Anterior cingulate cortex (tissue), 58 donors: ENCODE results near the gene CRADD.
"Not testable (repeated sequence)": the region's sequence is repeated elsewhere in the genome, so short reads cannot be mapped to it uniquely, and the experiment has no call there.

ENCODE experiments used
- DNase-seq, 58 donors: peaks; one replicate each; lab custom pipeline; 2025; lab: John Stamatoyannopoulos, UW

Gene CRADD

DNA sequence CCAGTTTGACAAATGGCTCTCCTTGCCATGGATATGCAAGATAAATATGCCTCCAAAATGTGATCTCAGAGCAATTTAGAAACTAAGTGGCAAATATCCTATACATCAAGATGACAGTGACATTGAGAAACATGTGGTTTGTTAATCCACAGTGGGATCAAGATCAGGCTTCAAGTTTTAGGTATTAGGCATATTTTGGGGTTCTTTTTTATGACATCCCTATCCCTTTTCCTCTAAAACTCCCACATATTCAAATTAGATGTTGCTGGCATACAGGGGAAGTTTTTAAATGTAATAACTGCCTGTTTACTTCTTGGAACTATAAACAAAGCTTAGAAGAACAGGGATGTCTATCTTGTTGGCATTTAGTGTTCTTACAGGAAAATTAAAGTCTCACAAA, 179.4 kb downstream of the CRADD start:
- DNase-seq = no peak

DNA sequence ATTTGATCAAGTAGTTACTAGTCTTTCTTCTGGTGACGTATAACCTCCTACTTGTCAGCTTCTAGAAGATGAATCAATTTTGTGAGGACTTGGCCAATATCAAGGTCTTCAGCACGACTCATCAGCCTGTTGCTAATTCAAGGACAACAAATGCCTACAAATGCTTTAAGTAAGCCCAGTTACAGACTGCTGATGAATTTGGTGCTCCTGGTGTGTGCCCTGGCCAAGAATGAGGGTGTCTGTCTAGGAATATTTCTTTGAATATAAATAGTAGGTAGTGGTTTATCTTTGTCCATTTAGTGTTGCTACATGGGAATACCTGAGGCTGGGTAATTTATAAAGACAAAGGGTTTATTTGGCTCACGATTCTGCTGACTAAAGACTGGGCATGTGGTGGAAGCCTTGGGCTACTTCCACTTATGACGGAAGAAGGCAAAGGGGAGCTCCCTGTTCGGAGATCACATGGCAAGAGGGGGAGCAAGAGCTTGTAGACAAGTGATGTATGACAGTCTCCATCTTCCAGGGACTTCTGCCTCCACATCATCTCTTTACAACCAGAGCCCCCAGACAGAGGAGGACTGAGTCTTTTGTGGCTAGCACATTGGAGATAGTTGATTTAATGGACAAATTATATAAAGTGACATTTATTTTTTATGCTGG, 180.2 kb downstream of the CRADD start:
- DNase-seq = no peak

DNA sequence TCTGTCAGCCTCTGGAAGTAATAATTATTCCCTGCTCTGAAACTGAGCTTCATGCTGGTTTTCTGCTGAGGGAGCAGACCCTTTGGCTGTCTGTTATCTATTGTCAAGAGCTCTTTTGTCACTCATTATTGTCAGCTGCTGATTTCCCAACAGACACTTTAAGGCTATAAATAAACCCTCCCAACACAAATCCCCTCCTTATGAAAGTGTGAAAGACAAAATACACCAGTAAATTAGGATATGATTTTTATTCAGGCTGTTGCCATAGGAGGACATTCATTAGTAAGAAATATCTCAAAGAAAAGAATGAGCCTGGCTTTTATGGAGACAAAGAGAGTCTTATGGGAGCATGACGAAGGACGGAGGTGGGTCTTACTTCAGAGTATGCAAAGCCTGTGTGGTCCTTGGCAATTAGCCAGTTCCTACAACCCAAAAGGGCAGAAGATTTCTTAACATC, 180.8 kb downstream of the CRADD start:
- DNase-seq = peak in 1 of 58 donors; percentile 6

DNA sequence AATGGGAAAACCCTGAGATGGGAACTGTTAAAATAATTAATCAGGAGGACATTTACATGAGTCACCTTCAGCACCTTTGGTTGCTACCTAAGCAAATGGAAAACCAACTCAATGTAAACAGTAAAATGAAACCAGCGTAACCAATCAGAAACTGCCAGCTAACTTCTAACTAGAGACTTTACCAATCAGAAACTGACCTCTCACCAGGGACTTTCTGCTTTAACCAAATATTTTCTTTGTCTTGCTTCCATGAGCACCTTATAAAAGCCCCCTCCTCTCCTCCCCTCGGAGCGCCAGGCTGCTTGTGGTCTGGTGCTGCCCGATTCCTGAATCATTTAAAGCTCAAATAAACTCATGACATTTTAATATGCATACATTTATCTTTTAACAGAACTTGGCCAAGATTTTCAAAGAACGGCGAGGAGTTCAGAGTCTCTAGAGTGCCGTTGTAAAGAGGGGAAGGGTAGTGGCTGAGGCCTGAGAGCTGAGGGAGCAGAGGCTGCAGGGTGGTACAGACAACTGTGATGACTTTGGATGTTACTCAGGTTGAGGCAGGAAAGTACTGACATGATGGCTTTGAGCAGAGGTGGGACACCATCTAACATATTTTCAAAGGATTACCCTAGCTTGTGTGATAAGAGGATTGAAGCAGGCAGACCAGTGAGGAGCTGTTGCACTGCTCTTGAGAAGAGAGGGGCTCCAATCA, 183.6 kb downstream of the CRADD start:
- DNase-seq = no peak

DNA sequence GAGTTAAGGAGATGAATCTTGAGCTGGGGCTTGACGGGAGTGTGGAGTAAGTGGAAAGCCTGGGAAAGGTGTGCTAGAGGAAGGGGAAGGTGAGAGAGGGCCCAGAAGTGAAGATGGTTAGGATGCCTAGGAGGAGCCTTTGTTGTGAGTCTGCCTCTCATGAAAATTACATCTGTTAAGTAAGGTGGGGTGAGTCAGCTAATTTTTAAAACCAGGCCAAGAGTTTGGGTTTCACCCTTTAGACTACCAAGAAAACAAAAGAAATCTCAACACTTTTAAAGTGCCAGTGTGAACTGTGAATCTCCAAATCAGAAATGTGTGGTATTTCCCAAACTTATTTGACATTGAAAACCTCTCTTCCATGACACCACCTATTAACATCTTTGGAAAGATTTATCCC, 185.2 kb downstream of the CRADD start:
- DNase-seq = no peak

DNA sequence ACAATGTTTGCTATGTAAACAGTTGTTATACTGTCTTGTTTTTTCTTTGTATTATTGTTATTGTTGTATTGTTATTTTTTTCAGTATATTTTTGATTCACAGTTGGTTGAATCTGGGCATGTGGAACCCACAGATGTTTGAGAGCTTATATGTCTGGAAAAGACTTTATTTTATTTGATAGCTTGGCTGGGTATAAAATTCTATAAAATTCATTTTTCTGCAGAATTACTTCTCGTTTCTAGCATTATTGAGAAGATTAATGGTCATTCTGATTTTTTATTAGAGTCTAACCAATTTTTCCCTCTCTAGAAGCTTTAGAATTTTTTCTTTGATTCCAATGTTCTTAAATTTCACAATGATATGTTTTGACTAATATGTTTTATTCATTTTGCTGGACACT, 188.6 kb downstream of the CRADD start:
- DNase-seq = no peak

DNA sequence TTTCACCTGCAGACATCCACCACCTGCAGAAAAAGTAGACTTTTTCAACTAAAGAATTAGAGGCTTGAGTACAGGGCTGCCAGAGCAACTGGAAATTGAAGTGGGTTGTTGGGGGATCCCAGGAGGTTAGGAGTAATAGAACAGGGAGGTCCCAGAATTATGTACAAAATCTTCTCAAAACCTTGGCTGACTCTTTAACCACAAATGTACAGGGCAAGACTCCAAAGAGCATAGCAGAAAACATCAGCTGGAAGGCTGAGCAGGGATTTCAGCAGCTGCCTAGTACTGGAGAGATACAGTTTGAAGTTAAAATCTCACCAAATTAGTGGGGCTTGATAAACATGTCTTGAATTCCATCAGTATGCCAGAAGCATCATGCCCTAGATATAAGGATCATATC, 191.6 kb downstream of the CRADD start:
- no peak for DNase-seq

DNA sequence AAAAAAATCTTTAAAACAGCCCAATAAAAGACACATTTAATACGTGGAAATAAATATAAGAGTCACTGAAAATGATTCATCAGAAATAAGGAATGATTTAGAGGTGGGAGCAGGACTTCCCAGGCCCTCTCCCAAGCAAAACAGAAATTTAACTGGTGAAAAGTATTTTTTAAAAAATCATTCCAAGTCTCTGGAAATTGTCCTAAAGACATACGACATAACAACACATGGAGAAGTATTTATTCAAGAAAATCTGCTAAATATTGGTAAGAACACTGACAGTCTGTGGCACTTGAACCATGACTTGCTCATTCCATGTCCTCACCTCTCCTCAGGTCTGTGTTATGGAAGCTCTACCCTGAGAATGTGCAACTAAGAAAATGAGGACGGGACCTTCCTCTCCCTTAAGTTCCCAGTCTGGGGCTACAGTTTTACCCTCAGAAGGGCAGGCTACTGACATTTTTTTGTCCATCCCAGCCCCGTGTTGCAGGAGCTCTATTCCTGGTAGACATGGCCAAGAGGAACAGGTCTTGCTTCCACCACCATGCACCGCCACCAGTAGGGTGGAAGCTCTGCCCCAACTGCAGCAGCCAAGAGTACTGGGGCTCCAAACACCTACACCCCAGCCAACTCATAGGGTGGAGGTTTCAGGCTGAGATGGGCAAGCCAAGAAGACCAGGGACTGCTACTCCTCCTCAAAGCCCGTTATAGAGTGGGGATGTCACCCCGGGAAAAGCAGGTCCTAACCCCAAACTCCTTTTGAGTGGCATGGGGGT, 193.0 kb downstream of the CRADD start:
- DNase-seq = no peak

DNA sequence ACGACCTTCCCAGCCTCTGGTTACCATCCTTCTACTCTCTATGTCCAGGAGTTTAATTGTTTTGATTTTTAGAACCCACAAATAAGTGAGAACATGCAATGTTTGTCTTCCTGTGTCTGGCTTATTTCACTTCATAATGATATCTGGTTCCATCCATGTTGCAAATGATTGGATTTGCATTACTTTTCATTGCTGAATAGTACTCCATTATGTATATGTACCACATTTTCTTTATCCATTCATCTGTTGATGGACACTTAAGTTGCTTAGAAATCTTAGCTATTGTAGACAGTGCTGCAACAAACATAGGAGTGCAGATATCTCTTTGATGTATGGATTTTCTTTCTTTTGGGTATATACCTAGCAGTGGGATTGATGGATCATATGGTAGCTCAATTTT, 194.4 kb downstream of the CRADD start:
- DNase-seq = not testable (repeated sequence)

DNA sequence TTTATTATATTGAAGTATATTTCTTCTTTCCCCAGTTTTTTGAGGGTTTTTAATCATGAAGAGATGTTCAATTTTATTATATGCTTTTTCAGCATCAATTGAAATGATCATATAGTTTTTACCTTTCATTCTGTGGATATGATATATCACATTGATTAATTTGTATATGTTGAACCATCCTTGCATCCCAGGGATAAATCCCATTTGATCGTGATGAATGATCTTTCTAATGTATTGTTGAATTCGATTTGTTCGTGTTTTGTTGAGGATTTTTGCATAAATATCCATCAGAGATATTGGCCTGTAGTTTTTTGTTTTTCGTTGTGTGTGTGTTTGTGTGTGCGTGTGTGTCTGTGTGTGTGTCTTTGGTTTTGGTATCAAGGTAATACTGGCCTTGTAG, 196.4 kb downstream of the CRADD start:
- DNase-seq = no peak

DNA sequence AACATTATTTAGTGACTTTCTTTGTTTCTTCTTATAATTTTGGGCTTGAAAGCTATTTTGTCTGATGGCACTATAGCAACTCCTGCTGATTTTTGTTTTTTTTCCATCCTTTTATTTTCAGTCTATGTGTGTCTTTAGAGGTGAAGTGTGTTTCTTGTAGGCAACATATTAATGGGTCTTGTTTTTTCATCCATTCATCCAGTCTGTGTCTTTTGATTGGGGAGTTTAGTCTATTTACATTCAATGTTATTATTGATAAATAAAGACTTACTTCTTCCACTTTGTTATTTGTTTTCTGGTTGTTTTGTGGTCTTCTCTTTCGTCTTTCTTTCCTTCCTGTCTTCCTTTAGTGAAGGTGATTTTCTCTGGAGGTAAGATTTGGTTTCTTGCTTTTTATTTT, 198.0 kb downstream of the CRADD start:
- DNase-seq = no peak

DNA sequence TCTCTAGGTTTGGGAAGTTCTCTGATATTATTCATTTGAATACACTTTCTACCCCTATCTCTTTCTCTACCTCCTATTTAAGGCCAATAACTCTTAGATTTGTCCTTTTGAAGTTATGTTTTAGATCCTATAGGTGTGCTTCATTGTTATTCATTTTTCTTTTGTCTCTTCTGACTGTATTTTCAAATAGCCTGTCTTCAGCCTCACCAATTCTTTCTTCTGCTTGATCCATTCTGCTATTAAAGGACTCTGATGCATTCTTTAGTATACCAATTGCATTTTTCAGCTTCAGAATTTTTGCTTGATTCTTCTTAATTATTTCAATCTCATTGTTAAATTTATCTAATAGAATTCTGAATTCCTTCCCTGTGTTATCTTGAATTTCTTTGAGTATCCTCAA, 199.2 kb downstream of the CRADD start:
- no peak for DNase-seq

DNA sequence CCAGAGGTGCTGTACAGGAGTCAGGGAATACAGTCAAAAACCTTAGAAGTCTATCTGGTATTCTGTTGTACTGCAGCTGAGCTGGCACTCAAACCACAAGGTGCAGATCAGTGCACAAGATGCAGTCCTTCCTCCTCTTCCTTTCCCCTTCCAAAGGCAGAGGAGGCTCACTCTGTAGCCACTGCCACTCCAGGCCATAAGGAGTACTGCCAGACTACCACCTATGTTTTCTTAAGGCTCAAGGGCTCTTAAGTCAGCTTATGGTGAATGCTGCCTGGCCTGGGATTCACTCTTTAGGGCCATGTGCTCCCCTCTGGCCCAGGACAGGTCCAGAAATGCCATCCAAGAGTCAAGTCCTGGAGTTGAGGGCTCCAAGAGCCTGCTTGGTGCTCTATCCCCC, 200.3 kb downstream of the CRADD start:
- no peak for DNase-seq

DNA sequence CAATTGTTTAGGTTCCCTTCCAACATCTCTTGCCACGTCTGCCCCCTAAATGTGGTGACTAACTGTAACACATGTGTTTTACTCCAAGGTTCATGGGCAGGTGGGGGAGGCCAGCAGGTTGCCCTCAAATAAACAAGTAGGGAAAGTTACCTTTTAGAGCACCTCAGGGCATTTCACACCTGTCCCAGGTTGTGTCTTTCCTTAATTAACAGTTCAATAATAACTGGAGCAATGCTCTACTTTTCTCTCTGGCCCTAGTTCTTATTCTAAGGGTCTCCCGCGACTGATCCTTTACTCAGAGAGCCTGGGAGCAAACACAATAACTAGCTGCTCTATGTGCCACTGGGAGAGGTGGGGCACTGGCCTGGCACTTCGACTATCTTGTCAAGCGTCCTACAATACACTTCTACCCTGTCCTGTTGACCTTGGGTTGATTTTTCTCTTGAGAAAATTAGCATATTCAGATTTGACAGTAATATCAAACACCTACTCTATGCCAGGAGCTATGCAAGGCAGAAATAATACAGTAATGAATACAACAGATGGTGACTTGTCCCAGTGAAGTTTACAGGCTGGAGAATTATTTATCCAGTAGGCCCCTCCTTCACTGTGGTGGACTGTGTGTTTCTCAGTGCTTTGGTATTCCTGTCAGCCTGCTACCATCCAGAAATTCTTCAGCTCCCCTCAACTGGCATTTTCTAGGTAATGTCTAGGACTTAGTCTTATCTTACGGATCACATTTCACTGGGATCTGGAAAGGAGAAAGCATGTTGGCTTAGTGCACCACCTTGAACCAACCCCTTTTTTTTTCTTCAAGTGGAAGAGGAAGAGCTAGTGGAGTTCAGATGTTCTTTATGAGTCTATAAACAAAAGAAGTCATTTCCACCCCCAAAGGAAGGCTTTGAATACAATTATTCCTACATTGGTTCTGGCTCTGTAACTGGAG, 202.6 kb downstream of the CRADD start:
- no peak for DNase-seq

DNA sequence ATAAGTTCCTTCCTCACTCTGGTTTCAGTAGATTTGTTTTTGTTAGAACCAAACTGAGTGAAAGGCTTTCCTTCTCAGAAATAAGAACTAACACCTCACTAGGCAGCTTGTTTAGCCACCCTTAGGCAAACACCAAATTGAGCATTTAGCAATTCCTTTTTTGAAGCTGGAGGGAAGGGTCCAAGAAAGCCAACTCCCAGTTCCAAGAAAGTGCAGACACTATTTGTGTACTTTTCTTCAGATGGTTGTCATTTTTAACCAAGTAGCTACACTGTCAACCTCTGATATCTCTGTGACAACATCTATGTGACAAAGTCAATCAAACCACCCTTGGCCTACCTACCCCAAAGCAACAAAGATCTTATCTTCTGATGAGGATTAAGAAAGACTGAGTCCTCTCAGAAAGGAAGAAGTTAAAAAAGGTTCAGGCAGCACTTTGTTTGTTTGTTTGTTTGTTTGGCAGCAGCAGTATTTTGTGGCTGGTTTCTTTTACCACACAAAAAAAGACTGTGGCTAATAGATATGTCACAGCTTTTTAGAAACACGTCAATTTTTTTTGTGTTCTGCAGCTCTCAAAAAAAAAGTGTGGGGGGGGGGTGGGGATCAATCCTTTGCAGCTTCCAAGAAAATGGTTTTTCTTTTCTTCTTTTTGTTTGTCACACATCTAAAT, 203.8 kb downstream of the CRADD start:
- no peak for DNase-seq

DNA sequence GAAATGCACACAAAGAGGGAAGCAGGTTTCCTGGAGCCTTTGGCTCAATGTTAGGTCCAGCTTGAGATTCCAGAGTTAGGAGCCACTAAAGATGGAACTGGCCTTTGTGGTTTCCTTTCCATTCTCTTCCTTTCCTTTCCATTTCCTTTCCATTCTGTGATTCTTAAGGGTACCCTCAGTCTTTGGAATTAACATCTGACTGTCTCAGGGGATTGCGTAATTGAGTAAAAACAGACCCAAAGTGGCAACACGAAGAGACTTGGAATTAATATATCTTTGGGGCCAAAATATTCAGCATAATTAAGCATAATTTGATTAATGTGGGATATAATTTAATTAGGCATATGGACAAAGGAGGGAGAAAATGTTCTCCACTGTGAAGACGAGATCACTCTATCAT, 205.6 kb downstream of the CRADD start:
- DNase-seq = no peak

DNA sequence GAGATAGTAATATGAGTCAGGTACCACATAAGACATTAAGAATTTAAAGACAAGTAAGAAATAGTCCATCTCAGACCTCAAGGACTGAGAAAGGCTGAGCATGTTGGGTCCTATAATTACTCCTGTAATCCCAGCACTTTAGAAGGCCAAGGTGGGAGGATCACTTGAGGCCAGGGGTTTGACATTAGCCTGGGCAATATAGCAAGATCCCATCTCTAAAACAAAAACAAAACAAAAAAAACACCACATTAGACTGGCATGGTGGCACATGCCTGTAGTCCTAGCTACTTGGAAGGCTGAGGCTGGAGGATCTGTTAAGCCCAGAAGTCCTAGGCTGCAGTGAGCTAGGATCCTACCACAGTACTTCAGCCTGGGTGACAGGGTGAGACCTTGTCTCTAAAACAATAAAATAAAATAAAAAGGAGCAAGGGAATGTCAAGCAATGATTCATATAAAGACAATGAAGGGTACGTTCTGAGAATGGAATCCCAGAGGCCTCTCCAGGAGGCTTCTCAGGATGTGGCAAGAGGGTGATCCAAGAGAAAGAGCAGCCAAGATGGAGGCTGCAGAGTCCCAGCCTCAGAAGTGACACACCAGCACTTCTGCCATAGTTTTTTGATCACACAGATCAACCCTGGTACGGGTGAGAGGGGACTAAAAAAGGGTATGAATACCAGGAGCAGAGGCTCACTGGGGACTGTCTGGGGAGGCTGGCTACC, 206.4 kb downstream of the CRADD start:
- no peak for DNase-seq

DNA sequence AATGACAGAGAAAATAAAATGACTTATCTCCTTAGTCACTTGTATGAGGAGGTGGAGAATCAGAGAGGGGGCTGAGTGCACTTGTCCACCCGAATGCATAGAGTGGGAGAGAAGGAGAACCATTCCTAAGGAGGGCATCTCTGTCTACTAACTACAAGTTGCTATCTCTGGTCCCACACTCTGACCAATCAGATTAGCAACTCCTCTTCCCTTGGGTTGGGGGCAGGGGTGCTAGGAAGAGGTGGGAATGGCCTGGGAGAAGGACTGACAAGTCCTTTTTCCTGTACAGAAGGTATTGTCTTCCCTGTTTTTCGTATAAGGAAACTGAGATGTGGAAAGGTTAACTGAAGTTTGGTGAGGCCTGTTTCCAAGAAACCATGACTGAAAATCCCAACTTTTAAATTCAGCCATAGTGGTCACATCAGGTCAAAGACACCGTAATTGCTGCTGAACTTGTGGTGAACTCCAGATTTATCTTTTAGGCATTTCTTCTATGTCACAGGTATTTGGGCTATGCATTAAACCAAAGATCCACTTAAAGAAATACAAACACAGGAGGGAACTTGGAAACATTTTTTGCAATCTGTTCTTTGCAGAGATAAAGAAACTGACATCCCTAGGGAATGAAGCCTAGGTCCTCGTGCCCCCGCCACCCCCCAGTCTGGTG, 207.8 kb downstream of the CRADD start:
- no peak for DNase-seq
